ENCODE results near the gene ZC2HC1B.

ZC2HC1B gene

GRCh38 chr6:143950875-143951274 lies 86.6 kb downstream of the ZC2HC1B start:
- no peak for DNase-seq (ENCODE audit: extremely low spot score)
- no peak for TF ChIP-seq ARNT (IDR thresholded peaks at IDR 0.05)
- no peak for TF ChIP-seq L3MBTL2 (conservative IDR thresholded peaks at IDR 0.05)
- TF ChIP-seq SUZ12 (IDR thresholded peaks at IDR 0.05), result no peak
- no peak for TF ChIP-seq CTBP1 (IDR thresholded peaks at IDR 0.05; ENCODE audit: borderline replicate concordance)
- no peak for TF ChIP-seq PKNOX1 (IDR thresholded peaks at IDR 0.05)
- no peak for TF ChIP-seq SP1 (IDR thresholded peaks at IDR 0.05)
- TF ChIP-seq TARDBP (IDR thresholded peaks at IDR 0.05), result no peak
- TF ChIP-seq FOXA1 (IDR thresholded peaks at IDR 0.05), result no peak
- no peak for TF ChIP-seq LEF1 (IDR thresholded peaks at IDR 0.05; ENCODE audit: borderline replicate concordance)
- no peak for TF ChIP-seq FOXM1 (IDR thresholded peaks at IDR 0.05; ENCODE audit: borderline replicate concordance)
- TF ChIP-seq FOXK2 (IDR thresholded peaks at IDR 0.05), result no peak
- TF ChIP-seq NFRKB (IDR thresholded peaks at IDR 0.05), result no peak
- no peak for TF ChIP-seq BHLHE40 (IDR thresholded peaks at IDR 0.05; ENCODE audit: borderline replicate concordance)
- no peak for TF ChIP-seq HDGF (IDR thresholded peaks at IDR 0.05; ENCODE audit: borderline replicate concordance)
- TF ChIP-seq ELF4 (IDR thresholded peaks at IDR 0.05), result no peak
- no peak for TF ChIP-seq ZNF384 (IDR thresholded peaks at IDR 0.05)
- ChIA-PET POLR2A (no interaction called here), CTCF (no interaction called here)

GRCh38 chr6:143952060-143952778 lies 87.9 kb downstream of the ZC2HC1B start:
- CTCF ChIA-PET, result interaction anchor here (0.7 to 1.4 kb wide), 2 partner anchors 10 to 1510 kb away, joined by 3 to 4 read pairs; no protein-coding TSS in a partner anchor
- POLR2A ChIA-PET, result interaction anchor here (1.0 kb wide), 1 partner anchor 56 kb away, joined by 3 read pairs; the partner anchor contains the start of gene PLAGL1
- TF ChIP-seq SP1 (IDR thresholded peaks at IDR 0.05), result no peak
- no peak for TF ChIP-seq ELF4 (IDR thresholded peaks at IDR 0.05)
- no peak for TF ChIP-seq BHLHE40 (IDR thresholded peaks at IDR 0.05; ENCODE audit: borderline replicate concordance)
- no peak for TF ChIP-seq ZNF384 (IDR thresholded peaks at IDR 0.05)
- no peak for TF ChIP-seq PKNOX1 (IDR thresholded peaks at IDR 0.05)
- no peak for TF ChIP-seq FOXA1 (IDR thresholded peaks at IDR 0.05)
- no peak for TF ChIP-seq ARNT (IDR thresholded peaks at IDR 0.05)
- no peak for TF ChIP-seq NFRKB (IDR thresholded peaks at IDR 0.05)
- no peak for TF ChIP-seq L3MBTL2 (conservative IDR thresholded peaks at IDR 0.05)
- TF ChIP-seq LEF1 (IDR thresholded peaks at IDR 0.05; ENCODE audit: borderline replicate concordance), result no peak
- TF ChIP-seq FOXK2 (IDR thresholded peaks at IDR 0.05), result no peak
- TF ChIP-seq HDGF (IDR thresholded peaks at IDR 0.05; ENCODE audit: borderline replicate concordance), result no peak
- TF ChIP-seq FOXM1 (IDR thresholded peaks at IDR 0.05; ENCODE audit: borderline replicate concordance), result no peak

GRCh38 chr6:143952947-143953701 lies 88.8 kb downstream of the ZC2HC1B start:
- DNase-seq (ENCODE audit: extremely low spot score), result no peak
- ChIA-PET POLR2A (interaction anchor here (1.0 kb wide), 1 partner anchor 55 kb away, joined by 3 read pairs; the partner anchor contains the start of gene PLAGL1), CTCF (interaction anchor here (0.6 to 1.4 kb wide), 3 partner anchors 11 to 1509 kb away, joined by 3 to 4 read pairs (median 3); no protein-coding TSS in a partner anchor)
- TF ChIP-seq FOXA1 (IDR thresholded peaks at IDR 0.05), result no peak
- TF ChIP-seq ELF4 (IDR thresholded peaks at IDR 0.05), result no peak
- TF ChIP-seq ZNF384 (IDR thresholded peaks at IDR 0.05), result no peak
- no peak for TF ChIP-seq LEF1 (IDR thresholded peaks at IDR 0.05; ENCODE audit: borderline replicate concordance)

More at GRCh38 chr6:143952060-143952778, 87.9 kb downstream of the ZC2HC1B start:
- DNase-seq (ENCODE audit: extremely low spot score), result no peak

- ChIA-PET POLR2A (no interaction called here), CTCF (interaction anchor here (0.6 to 1.2 kb wide), 2 partner anchors 12 to 49 kb away, joined by 3 to 4 read pairs; no protein-coding TSS in a partner anchor)
- no peak for DNase-seq (ENCODE audit: extremely low spot score)
- TF ChIP-seq SUZ12 (IDR thresholded peaks at IDR 0.05) (no peak), BHLHE40 (IDR thresholded peaks at IDR 0.05; ENCODE audit: borderline replicate concordance) (no peak), LEF1 (IDR thresholded peaks at IDR 0.05; ENCODE audit: borderline replicate concordance) (no peak), NFRKB (IDR thresholded peaks at IDR 0.05) (no peak), FOXM1 (IDR thresholded peaks at IDR 0.05; ENCODE audit: borderline replicate concordance) (no peak), ELF4 (IDR thresholded peaks at IDR 0.05) (no peak), HDGF (IDR thresholded peaks at IDR 0.05; ENCODE audit: borderline replicate concordance) (no peak), ARNT (IDR thresholded peaks at IDR 0.05) (no peak)
Observed at GRCh38 chr6:143953922-143954321, 89.6 kb downstream of the ZC2HC1B start.

GRCh38 chr6:143955971-143956370 lies 91.7 kb downstream of the ZC2HC1B start:
- DNase-seq (ENCODE audit: extremely low spot score), result no peak
- ChIA-PET POLR2A (no interaction called here), CTCF (interaction anchor here (0.6 to 1.3 kb wide), 3 partner anchors 14 to 57 kb away, joined by 3 to 4 read pairs (median 4); no protein-coding TSS in a partner anchor)
- TF ChIP-seq ZNF384 (IDR thresholded peaks at IDR 0.05) (no peak), ELF4 (IDR thresholded peaks at IDR 0.05) (no peak), NFRKB (IDR thresholded peaks at IDR 0.05) (no peak), SP1 (IDR thresholded peaks at IDR 0.05) (no peak), TARDBP (IDR thresholded peaks at IDR 0.05) (no peak), HDGF (IDR thresholded peaks at IDR 0.05; ENCODE audit: borderline replicate concordance) (no peak)

GRCh38 chr6:143957679-143958274 lies 93.5 kb downstream of the ZC2HC1B start:
- POLR2A ChIA-PET, result no interaction called here
- no peak for TF ChIP-seq HDGF (IDR thresholded peaks at IDR 0.05; ENCODE audit: borderline replicate concordance)
- TF ChIP-seq SP1 (IDR thresholded peaks at IDR 0.05), result no peak
- no peak for DNase-seq (ENCODE audit: extremely low spot score)
- CTCF ChIA-PET, result no interaction called here

Measured in HEK293T (cell line).